ENCODE data around the gene SLC31A2. TPM values are rescaled to one million over a fixed set of nuclear protein-coding genes. Genes with fewer than 3 reads are reported as not detected.

Gene SLC31A2
- total RNA-seq, 2 experiments from 2014 or later = 2.7 to 3.2 TPM

GRCh38 chr9:113192455-113192854 lies 41.6 kb downstream of the SLC31A2 start:
- no peak for ATAC-seq
- no peak overlapping the region for H3K4me3 Mint-ChIP-seq
- no peak for DNase-seq
- no peaks in the 10 kb centered on the region for H3K27me3 Mint-ChIP-seq
- H3K36me3 Mint-ChIP-seq (ENCODE audit: low read depth) = peaks cover 32% of the 10 kb centered on the region
- H3K9me3 Mint-ChIP-seq (ENCODE audit: low read depth) = no peaks in the 10 kb centered on the region
- no peaks in the 10 kb centered on the region for H3K4me1 Mint-ChIP-seq
- H3K27ac Mint-ChIP-seq = no peak overlapping the region
- CTCF ChIA-PET = interaction anchor here (0.6 kb wide), 1 partner anchor 559 kb away, joined by 3 read pairs; no protein-coding TSS in a partner anchor
- POLR2A ChIA-PET = no interaction called here
- intact Hi-C loops (cut with DNase I, micrococcal nuclease) = no loop called here

- H3K27ac Mint-ChIP-seq = no peak overlapping the region
- H3K27me3 Mint-ChIP-seq = no peaks in the 10 kb centered on the region
- H3K4me1 Mint-ChIP-seq = peaks cover 9% of the 10 kb centered on the region
- DNase-seq = no peak
- ATAC-seq = no peak
- H3K9me3 Mint-ChIP-seq (ENCODE audit: low read depth) = no peaks in the 10 kb centered on the region
- H3K36me3 Mint-ChIP-seq (ENCODE audit: low read depth) = peaks cover 61% of the 10 kb centered on the region
- no peak overlapping the region for H3K4me3 Mint-ChIP-seq
- ChIA-PET POLR2A (no interaction called here), CTCF (no interaction called here)
- intact Hi-C loops (cut with DNase I, micrococcal nuclease) = no loop called here
These were observed 49.0 kb downstream of the SLC31A2 start for GRCh38 chr9:113199683-113200329.

GRCh38 chr9:113205432-113205831 lies 54.6 kb downstream of the SLC31A2 start:
- Mint-ChIP-seq H3K36me3 (ENCODE audit: low read depth) (peaks cover 46% of the 10 kb centered on the region), H3K27me3 (no peaks in the 10 kb centered on the region), H3K4me1 (peaks cover 3% of the 10 kb centered on the region), H3K27ac (no peak overlapping the region), H3K9me3 (ENCODE audit: low read depth) (no peaks in the 10 kb centered on the region), H3K4me3 (no peak overlapping the region)
- ATAC-seq = no peak
- CTCF ChIA-PET = no interaction called here
- DNase-seq = no peak
- intact Hi-C loops (cut with DNase I, micrococcal nuclease) = no loop called here
- POLR2A ChIA-PET = no interaction called here

- intact Hi-C loops (cut with DNase I, micrococcal nuclease) = no loop called here
- Mint-ChIP-seq H3K27ac (no peak overlapping the region), H3K4me3 (no peak overlapping the region), H3K27me3 (no peaks in the 10 kb centered on the region), H3K4me1 (peaks cover 3% of the 10 kb centered on the region), H3K36me3 (ENCODE audit: low read depth) (peaks cover 50% of the 10 kb centered on the region), H3K9me3 (ENCODE audit: low read depth) (no peaks in the 10 kb centered on the region)
- ChIA-PET CTCF (interaction anchor here (0.6 kb wide), 1 partner anchor 500 kb away, joined by 4 read pairs; no protein-coding TSS in a partner anchor), POLR2A (no interaction called here)
- ATAC-seq (no peak), DNase-seq (no peak)
These were observed 55.1 kb downstream of the SLC31A2 start for GRCh38 chr9:113205861-113206260.

GRCh38 chr9:113210815-113211214 lies 60.0 kb downstream of the SLC31A2 start:
- POLR2A ChIA-PET = no interaction called here
- DNase-seq (no peak), ATAC-seq (no peak)
- no peak overlapping the region for H3K4me3 Mint-ChIP-seq
- intact Hi-C loops (cut with DNase I, micrococcal nuclease) = no loop called here
- no peaks in the 10 kb centered on the region for H3K27me3 Mint-ChIP-seq
- no peaks in the 10 kb centered on the region for H3K9me3 Mint-ChIP-seq (ENCODE audit: low read depth)
- CTCF ChIA-PET = no interaction called here
- no peak overlapping the region for H3K27ac Mint-ChIP-seq
- peaks cover 28% of the 10 kb centered on the region for H3K36me3 Mint-ChIP-seq (ENCODE audit: low read depth)
- H3K4me1 Mint-ChIP-seq = peaks cover 7% of the 10 kb centered on the region

Other genes starting within 250 kb of the SLC31A2 start
- 1 to 10 TPM; 1.1 to 1.3 TPM for gene ZNF883, start 138.8 kb upstream of the SLC31A2 start, total RNA-seq
- 1 to 10 TPM; 1.0 to 1.5 TPM for gene ZFP37, start 94.3 kb upstream of the SLC31A2 start, total RNA-seq
- gene FKBP15, start 70.3 kb downstream of the SLC31A2 start, total RNA-seq = 10 to 100 TPM; 34.0 to 44.2 TPM
- gene SLC31A1, start 70.5 kb downstream of the SLC31A2 start, total RNA-seq = 10 to 100 TPM; 14.8 to 18.2 TPM
- gene CDC26, start 124.6 kb downstream of the SLC31A2 start, total RNA-seq = 10 to 100 TPM; 27.5 to 44.2 TPM
- 10 to 100 TPM; 51.5 to 53.1 TPM for gene PRPF4, start 124.7 kb downstream of the SLC31A2 start, total RNA-seq
- under 1 TPM; 0.37 to 0.64 TPM for gene RNF183, start 152.4 kb downstream of the SLC31A2 start, total RNA-seq
- gene WDR31, start 189.3 kb downstream of the SLC31A2 start, total RNA-seq = 1 to 10 TPM; 1.7 to 2.1 TPM
- 1 to 10 TPM; 5.7 to 6.6 TPM for gene BSPRY, start 198.5 kb downstream of the SLC31A2 start, total RNA-seq
- gene HDHD3, start 226.0 kb downstream of the SLC31A2 start, total RNA-seq = 10 to 100 TPM; 12.7 to 16.5 TPM

Measured in activated CD4-positive, alpha-beta T cell treated with anti-CD3 and anti-CD28 coated beads for 36 hours (primary cell).